ENCODE data around the gene PLA2R1.
"Not testable (repeated sequence)": the region's sequence is repeated elsewhere in the genome, so short reads cannot be mapped to it uniquely, and the experiment has no call there.

PLA2R1 gene

GRCh38 chr2:159973325-159973724 lies 89.1 kb downstream of the PLA2R1 start:
- no peak for TF ChIP-seq EZH2phosphoT487 (IDR thresholded peaks at IDR 0.05; ENCODE audit: borderline replicate concordance, low read length)
- no peak for TF ChIP-seq CTCF (IDR thresholded peaks at IDR 0.05; ENCODE audit: low read depth, low read length, poor library complexity, severe bottlenecking)
- H3K4me2 ChIP-seq (ENCODE audit: low read length), result no peak overlapping the region
- no peaks in the 10 kb centered on the region for H4K20me1 ChIP-seq (ENCODE audit: control insufficient read depth, insufficient read depth, low read depth, low read length)
- H3K4me1 ChIP-seq (ENCODE audit: control insufficient read depth, low read length), result peaks cover 10% of the 10 kb centered on the region
- H3K36me3 ChIP-seq (ENCODE audit: control insufficient read depth, low read length), result no peaks in the 10 kb centered on the region
- H3K27ac ChIP-seq (ENCODE audit: low read depth, low read length), result no peak overlapping the region
- 0 out of 2 replicates have a peak, but pooled peaks cover 7% of the 10 kb centered on the region for H3K27me3 ChIP-seq (ENCODE audit: control insufficient read depth, low read length)
- H3K4me3 ChIP-seq (ENCODE audit: low read length), result no peak overlapping the region
- no peaks in the 10 kb centered on the region for H3K9me3 ChIP-seq (ENCODE audit: control insufficient read depth, insufficient read depth, low read length)
- H3K9me2 ChIP-seq (replicated peaks; ENCODE audit: control insufficient read depth, low read length), result no peaks in the 10 kb centered on the region
- no peaks in the 10 kb centered on the region for H3K79me2 ChIP-seq (ENCODE audit: control insufficient read depth, low read length)
- H3F3A ChIP-seq (ENCODE audit: control insufficient read depth, insufficient read depth), result no peaks in the 10 kb centered on the region

- Histone ChIP-seq H3K4me3 (ENCODE audit: low read length) (no peak overlapping the region), H3K36me3 (ENCODE audit: control insufficient read depth, low read length) (no peaks in the 10 kb centered on the region), H3K79me2 (ENCODE audit: control insufficient read depth, low read length) (no peaks in the 10 kb centered on the region), H3K4me1 (ENCODE audit: control insufficient read depth, low read length) (peaks cover 8% of the 10 kb centered on the region), H3K4me2 (ENCODE audit: low read length) (no peak overlapping the region), H3K9me3 (ENCODE audit: control insufficient read depth, insufficient read depth, low read length) (no peaks in the 10 kb centered on the region), H4K20me1 (ENCODE audit: control insufficient read depth, insufficient read depth, low read depth, low read length) (no peaks in the 10 kb centered on the region), H3K27ac (ENCODE audit: low read depth, low read length) (no peak overlapping the region), H3K9me2 (replicated peaks; ENCODE audit: control insufficient read depth, low read length) (no peaks in the 10 kb centered on the region), H3F3A (ENCODE audit: control insufficient read depth, insufficient read depth) (no peaks in the 10 kb centered on the region), H3K27me3 (ENCODE audit: control insufficient read depth, low read length) (no peaks in the 10 kb centered on the region)
- TF ChIP-seq CTCF (IDR thresholded peaks at IDR 0.05; ENCODE audit: low read depth, low read length, poor library complexity, severe bottlenecking) (no peak), EZH2phosphoT487 (IDR thresholded peaks at IDR 0.05; ENCODE audit: borderline replicate concordance, low read length) (no peak)
Measured at GRCh38 chr2:159971365-159972152, 90.9 kb downstream of the PLA2R1 start.

- not testable (repeated sequence) for H3K79me2 ChIP-seq (ENCODE audit: control insufficient read depth, low read length); H3F3A ChIP-seq (ENCODE audit: control insufficient read depth, insufficient read depth); H3K9me2 ChIP-seq (replicated peaks; ENCODE audit: control insufficient read depth, low read length); H3K4me3 ChIP-seq (ENCODE audit: low read length); H4K20me1 ChIP-seq (ENCODE audit: control insufficient read depth, insufficient read depth, low read depth, low read length); H3K4me1 ChIP-seq (ENCODE audit: control insufficient read depth, low read length); H3K4me2 ChIP-seq (ENCODE audit: low read length); H3K27ac ChIP-seq (ENCODE audit: low read depth, low read length); H3K27me3 ChIP-seq (ENCODE audit: control insufficient read depth, low read length); H3K36me3 ChIP-seq (ENCODE audit: control insufficient read depth, low read length); H3K9me3 ChIP-seq (ENCODE audit: control insufficient read depth, insufficient read depth, low read length)
Measured at GRCh38 chr2:159970548-159970947, 91.9 kb downstream of the PLA2R1 start.

GRCh38 chr2:159968279-159968900 lies 94.0 kb downstream of the PLA2R1 start:
- TF ChIP-seq EZH2phosphoT487 (IDR thresholded peaks at IDR 0.05; ENCODE audit: borderline replicate concordance, low read length), result no peak
- peak; percentile 65 for TF ChIP-seq CTCF (IDR thresholded peaks at IDR 0.05; ENCODE audit: low read depth, low read length, poor library complexity, severe bottlenecking)

More at GRCh38 chr2:159968279-159968900, 94.0 kb downstream of the PLA2R1 start:
- Histone ChIP-seq H3K9me2 (replicated peaks; ENCODE audit: control insufficient read depth, low read length) (no peaks in the 10 kb centered on the region), H3K4me3 (ENCODE audit: low read length) (no peak overlapping the region), H3K9me3 (ENCODE audit: control insufficient read depth, insufficient read depth, low read length) (no peaks in the 10 kb centered on the region), H3K79me2 (ENCODE audit: control insufficient read depth, low read length) (no peaks in the 10 kb centered on the region), H3K4me1 (ENCODE audit: control insufficient read depth, low read length) (peaks cover 8% of the 10 kb centered on the region), H3K27me3 (ENCODE audit: control insufficient read depth, low read length) (no peaks in the 10 kb centered on the region), H4K20me1 (ENCODE audit: control insufficient read depth, insufficient read depth, low read depth, low read length) (no peaks in the 10 kb centered on the region), H3K36me3 (ENCODE audit: control insufficient read depth, low read length) (no peaks in the 10 kb centered on the region), H3K27ac (ENCODE audit: low read depth, low read length) (no peak overlapping the region), H3K4me2 (ENCODE audit: low read length) (no peak overlapping the region), H3F3A (ENCODE audit: control insufficient read depth, insufficient read depth) (no peaks in the 10 kb centered on the region)
